ENCODE data around the gene RBBP6. TPM values are rescaled to one million over a fixed set of nuclear protein-coding genes. Genes with fewer than 3 reads are reported as not detected.

RBBP6 gene
- total and polyA plus RNA-seq, 9 of the 15 experiments (the other 6 are each of a cell fraction or from before 2014, with no cell fraction given): 19.2 to 76.6 (median 42.7) TPM

DNA sequence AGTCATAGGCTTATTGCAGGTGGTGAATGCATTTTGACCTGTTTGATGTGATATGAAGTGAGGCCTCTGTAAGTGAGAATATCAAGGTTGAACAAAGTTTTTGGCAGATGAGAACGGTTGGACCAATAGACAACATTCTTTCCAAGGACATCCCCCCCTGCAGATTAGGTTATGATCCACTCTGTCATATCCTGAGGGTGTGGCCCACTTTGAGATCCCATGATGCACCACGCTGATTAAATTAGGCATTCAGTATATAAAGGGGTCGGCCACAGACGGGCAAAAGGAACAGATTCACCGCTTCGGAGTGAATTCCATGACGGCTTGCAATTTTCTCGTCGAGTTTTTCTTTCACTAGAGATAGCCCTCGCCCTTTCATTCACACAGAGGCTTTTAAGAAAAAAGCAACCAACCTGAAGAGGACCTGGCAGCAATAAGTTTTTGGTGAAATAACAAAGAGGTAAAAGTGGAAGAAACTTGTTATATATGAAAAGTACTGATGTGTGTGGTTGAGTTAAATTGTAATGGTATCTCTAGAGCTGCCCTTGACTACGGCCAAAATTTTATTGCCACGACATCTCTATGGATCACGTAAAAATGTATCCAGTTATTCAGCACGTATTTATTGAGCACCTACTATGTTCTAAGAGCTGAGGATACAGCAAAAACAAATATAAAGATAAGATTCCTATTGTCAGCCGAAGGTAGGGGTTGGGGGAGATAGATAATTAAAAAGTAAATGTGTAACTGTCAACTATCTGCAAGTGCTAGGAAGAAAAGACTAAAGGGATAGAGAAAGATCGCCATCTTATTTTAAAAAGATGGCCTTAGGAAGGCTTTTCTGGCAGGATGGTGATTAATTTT is 1.7 kb upstream of the RBBP6 start (continued):
- TF ChIP-seq, protein P1, sequence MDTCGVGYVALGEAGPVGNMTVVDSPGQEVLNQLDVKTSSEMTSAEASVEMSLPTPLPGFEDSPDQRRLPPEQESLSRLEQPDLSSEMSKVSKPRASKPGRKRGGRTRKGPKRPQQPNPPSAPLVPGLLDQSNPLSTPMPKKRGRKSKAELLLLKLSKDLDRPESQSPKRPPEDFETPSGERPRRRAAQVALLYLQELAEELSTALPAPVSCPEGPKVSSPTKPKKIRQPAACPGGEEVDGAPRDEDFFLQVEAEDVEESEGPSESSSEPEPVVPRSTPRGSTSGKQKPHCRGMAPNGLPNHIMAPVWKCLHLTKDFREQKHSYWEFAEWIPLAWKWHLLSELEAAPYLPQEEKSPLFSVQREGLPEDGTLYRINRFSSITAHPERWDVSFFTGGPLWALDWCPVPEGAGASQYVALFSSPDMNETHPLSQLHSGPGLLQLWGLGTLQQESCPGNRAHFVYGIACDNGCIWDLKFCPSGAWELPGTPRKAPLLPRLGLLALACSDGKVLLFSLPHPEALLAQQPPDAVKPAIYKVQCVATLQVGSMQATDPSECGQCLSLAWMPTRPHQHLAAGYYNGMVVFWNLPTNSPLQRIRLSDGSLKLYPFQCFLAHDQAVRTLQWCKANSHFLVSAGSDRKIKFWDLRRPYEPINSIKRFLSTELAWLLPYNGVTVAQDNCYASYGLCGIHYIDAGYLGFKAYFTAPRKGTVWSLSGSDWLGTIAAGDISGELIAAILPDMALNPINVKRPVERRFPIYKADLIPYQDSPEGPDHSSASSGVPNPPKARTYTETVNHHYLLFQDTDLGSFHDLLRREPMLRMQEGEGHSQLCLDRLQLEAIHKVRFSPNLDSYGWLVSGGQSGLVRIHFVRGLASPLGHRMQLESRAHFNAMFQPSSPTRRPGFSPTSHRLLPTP (IDR thresholded peaks at IDR 0.05; ENCODE audit: borderline replicate concordance, extremely low read depth, insufficient read length): no peak
- no peak for TF ChIP-seq BRF2 (IDR thresholded peaks at IDR 0.05; ENCODE audit: borderline replicate concordance, insufficient read depth, insufficient read length)
- TF ChIP-seq ZBED1 (IDR thresholded peaks at IDR 0.05): no peak
- no peak for TF ChIP-seq ZBTB11 (CRISPR knock-in tag; IDR thresholded peaks at IDR 0.05)
- TF ChIP-seq ZNF354B (CRISPR knock-in tag; IDR thresholded peaks at IDR 0.05): no peak
- peak; percentile 52; the same call in 1 of the 2 replicates for TF ChIP-seq POLR2AphosphoS5 (IDR thresholded peaks at IDR 0.05; ENCODE audit: control insufficient read depth, insufficient read depth, low read depth, low read length)
- TF ChIP-seq TEAD4 (IDR thresholded peaks at IDR 0.05; ENCODE audit: low read length): peak; percentile 24; the same call in 1 of the 2 replicates
- TF ChIP-seq TEAD4 (CRISPR knock-in tag; IDR thresholded peaks at IDR 0.05; ENCODE audit: borderline replicate concordance): no peak
- no peak for TF ChIP-seq PHB2 (IDR thresholded peaks at IDR 0.05; ENCODE audit: low read depth)
- no peak for TF ChIP-seq SMAD2 (IDR thresholded peaks at IDR 0.05; ENCODE audit: low read depth, low read length)
- TF ChIP-seq VEZF1 (CRISPR knock-in tag; IDR thresholded peaks at IDR 0.05): peak; percentile 49
- 0 out of 2 replicates have a peak, but pooled peaks have one; percentile 14 for TF ChIP-seq EP300 (IDR thresholded peaks at IDR 0.05; ENCODE audit: low read length)
- no peak for TF ChIP-seq PTBP1 (IDR thresholded peaks at IDR 0.05; ENCODE audit: low read depth, low read length)
- TF ChIP-seq MCM5 (IDR thresholded peaks at IDR 0.05; ENCODE audit: low read depth): no peak
- no peak for TF ChIP-seq RUNX1 (IDR thresholded peaks at IDR 0.05; ENCODE audit: low read depth)
